Thoracic aorta (tissue), 2 donors: Measurements from ENCODE around the gene DEDD2. TPM values are rescaled to one million over a fixed set of nuclear protein-coding genes. Genes with fewer than 3 reads are reported as not detected.

Experiments used
- ATAC-seq: fragments of 150-250 bp; one replicate; pipeline ENCODE4 v1.8.0; 2017; ENCODE audit warnings: low read depth; ENCODE audit not compliant: insufficient number of reproducible peaks, low FRiP score
- DNase-seq: peaks from one replicate; pipeline ENCODE4 v3.0.0-alpha.2; 2020; ENCODE audit warnings: low spot score
- H3K27ac ChIP-seq, 2 donors: fragments of 200-600 bp; sonication (generic); 1 replicate in 1 of 2; 2 replicates in 1 of 2; pipeline ENCODE4 v1.5.1; 2016; ENCODE audit warnings: mild to moderate bottlenecking in 2 of 2, moderate library complexity in 2 of 2
- H3K27me3 ChIP-seq: fragments of 200-600 bp; sonication (generic); replicated peaks from 2 replicates; pipeline ENCODE4 v1.6.0; 2016; ENCODE audit warnings: mild to moderate bottlenecking; ENCODE audit not compliant: insufficient read depth
- H3K36me3 ChIP-seq: fragments of 200-600 bp; sonication (generic); one replicate; pipeline ENCODE4 v1.5.1; 2016
- H3K4me1 ChIP-seq, 2 donors: fragments of 200-600 bp; sonication (generic); 1 replicate in 1 of 2; 2 replicates in 1 of 2; pipeline versions ENCODE4 v1.5.1 to v1.6.0; 2016; ENCODE audit warnings: low read depth in 2 of 2, mild to moderate bottlenecking in 1 of 2; ENCODE audit not compliant: control insufficient read depth in 1 of 2
- H3K4me3 ChIP-seq: fragments of 200-600 bp; sonication (generic); 2 replicates; pipeline ENCODE4 v1.5.1; 2016; ENCODE audit warnings: mild to moderate bottlenecking
- H3K9me3 ChIP-seq: fragments of 200-600 bp; sonication (generic); 2 replicates; pipeline ENCODE4 v1.5.1; 2016
- CTCF ChIP-seq: fragments of 200-600 bp; sonication (generic); IDR thresholded peaks from one replicate; pipeline ENCODE4 v1.5.1; 2019; ENCODE audit warnings: antibody characterized with exemption
- total RNA-seq, 2 donors: library from RNA; depleted of rRNA; stranded (reverse); fragments of >200 nt; gene quantifications; one replicate each; pipeline versions ENCODE4 v1.1.0 to v1.2.3, GENCODE V29; 2016

DEDD2 gene
- total RNA-seq, 2 donors from 2014 or later: 21.7 to 33.2 TPM

DNA sequence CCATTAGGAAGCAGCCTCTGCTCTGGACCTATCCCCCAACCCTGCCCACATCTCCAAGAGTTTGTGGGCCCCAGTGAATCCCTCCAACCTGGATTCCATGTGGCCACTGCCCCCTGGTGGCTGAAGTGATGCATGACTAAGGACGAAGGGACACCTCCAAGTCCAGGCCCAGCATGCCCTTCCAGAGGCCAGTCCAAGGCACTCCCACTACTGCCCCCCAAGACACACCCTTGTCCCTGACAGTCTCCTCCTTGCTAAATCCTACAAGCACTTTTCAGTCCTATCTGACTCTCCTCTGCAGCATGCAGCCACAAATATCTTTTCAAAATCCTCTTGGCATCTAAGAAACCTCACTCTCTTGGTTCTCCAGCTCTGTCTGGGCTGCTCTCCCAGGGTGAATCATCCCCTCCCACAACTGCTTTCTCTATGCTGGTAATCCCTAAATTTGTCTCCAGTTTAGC is 33.0 kb downstream of the DEDD2 start:
- H3K36me3 ChIP-seq: no peaks in the 10 kb centered on the region
- H3K4me3 ChIP-seq: no peak overlapping the region
- H3K4me1 ChIP-seq: no peaks in the 10 kb centered on the region
- H3K9me3 ChIP-seq: no peaks in the 10 kb centered on the region
- TF ChIP-seq CTCF: peak; percentile 80
- H3K27me3 ChIP-seq: peaks cover 5% of the 10 kb centered on the region
- H3K27ac ChIP-seq: no peak overlapping the region
- DNase-seq (no peak), ATAC-seq (no peak)

DNA sequence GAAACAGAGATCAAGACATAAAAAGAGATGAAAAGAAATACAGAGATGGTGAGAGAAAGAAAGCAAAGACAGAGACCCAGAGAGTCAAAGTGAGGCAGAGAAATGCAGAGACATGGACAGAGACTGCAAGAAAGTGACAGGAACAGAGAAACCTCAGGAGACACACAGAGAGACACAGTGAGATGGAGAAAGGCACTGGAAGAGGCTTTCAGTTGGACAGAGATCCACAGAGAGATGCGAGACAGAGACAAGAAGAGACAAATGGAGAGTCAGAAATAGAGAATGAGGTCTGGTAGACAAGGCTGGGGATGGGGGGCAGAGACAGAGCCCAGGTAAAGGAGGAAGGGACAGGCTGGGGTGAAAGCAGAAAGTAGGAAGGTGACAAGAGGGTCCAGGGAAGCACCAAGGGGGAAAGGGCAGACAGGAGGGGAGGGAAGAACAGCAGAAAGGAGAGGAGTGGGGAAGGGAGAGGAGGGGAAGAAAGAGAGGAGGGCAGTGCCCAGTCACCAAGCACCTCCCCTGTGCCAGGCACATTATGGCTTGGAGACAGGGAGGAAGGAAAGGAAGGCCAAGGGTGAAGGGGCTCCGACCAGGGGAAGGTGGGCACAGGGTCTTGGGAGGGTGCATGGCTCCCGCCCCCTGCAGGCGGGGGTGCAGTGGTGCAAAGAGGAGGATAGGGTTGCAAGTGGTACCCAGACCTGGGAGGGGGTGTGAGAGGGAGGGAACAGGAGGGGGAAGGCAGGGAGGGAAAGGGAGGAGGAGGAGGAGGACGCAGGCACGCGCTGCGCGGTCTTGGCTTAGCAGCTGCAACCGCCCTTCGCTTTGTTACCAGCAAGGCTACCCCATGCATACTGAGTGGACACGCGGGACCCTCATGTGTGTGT is 38.4 kb downstream of the DEDD2 start:
- TF ChIP-seq CTCF: no peak
- no peak for ATAC-seq
- H3K4me3 ChIP-seq: no peak overlapping the region
- no peaks in the 10 kb centered on the region for H3K9me3 ChIP-seq
- DNase-seq: no peak
- no peaks in the 10 kb centered on the region for H3K36me3 ChIP-seq
- peaks cover 5 to 18% of the 10 kb centered on the region in 2 donors for H3K4me1 ChIP-seq
- peaks cover 15% of the 10 kb centered on the region for H3K27me3 ChIP-seq
- H3K27ac ChIP-seq: no peak overlapping the region

- H3K4me3 ChIP-seq: no peak overlapping the region
- no peak for ATAC-seq
- TF ChIP-seq CTCF: no peak
- DNase-seq: no peak
- H3K27me3 ChIP-seq: peaks cover 15% of the 10 kb centered on the region
- peaks cover 5 to 18% of the 10 kb centered on the region in 2 donors for H3K4me1 ChIP-seq
- H3K36me3 ChIP-seq: no peaks in the 10 kb centered on the region
- no peak overlapping the region for H3K27ac ChIP-seq
- H3K9me3 ChIP-seq: no peaks in the 10 kb centered on the region
Observed at GRCh38 chr19:42177686-42178019, 39.8 kb downstream of the DEDD2 start.

- DNase-seq (no peak), ATAC-seq (no peak)
- Histone ChIP-seq H3K9me3 (no peaks in the 10 kb centered on the region), H3K27me3 (peaks cover 15% of the 10 kb centered on the region), H3K4me1 (peaks cover 5 to 18% of the 10 kb centered on the region in 2 donors), H3K27ac (no peak overlapping the region), H3K4me3 (peak overlapping the region; percentile 81), H3K36me3 (no peaks in the 10 kb centered on the region)
- peak; percentile 28 for TF ChIP-seq CTCF
Observed at GRCh38 chr19:42176990-42177685, 40.3 kb downstream of the DEDD2 start.

DNA sequence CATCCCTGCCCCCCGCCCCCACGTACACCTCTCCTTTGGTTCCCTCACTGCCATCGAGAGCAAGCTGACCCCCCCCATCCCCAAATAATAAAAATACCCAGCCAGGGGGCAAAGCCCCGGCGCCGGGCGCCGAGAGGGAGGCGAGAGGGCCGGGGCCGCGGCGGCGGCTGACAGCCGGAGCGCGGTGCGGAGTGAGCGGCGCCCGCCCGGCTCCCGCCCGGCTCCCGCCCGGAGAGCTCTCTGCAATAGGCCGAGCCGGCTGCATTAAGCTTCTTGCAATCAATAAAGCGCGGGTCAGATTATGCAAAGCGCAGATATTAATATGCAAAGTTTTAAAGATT is 40.9 kb downstream of the DEDD2 start:
- ATAC-seq (no peak), DNase-seq (no peak)
- Histone ChIP-seq H3K27me3 (peaks cover 15% of the 10 kb centered on the region), H3K27ac (no peak overlapping the region), H3K4me3 (peak overlapping the region; percentile 81), H3K36me3 (no peaks in the 10 kb centered on the region), H3K9me3 (no peaks in the 10 kb centered on the region), H3K4me1 (peaks cover 5 to 18% of the 10 kb centered on the region in 2 donors)
- TF ChIP-seq CTCF: no peak
